GM23248 (cell line): Measurements from ENCODE around the gene RGS14. TPM values are rescaled to one million over a fixed set of nuclear protein-coding genes. Genes with fewer than 3 reads are reported as not detected.

Experiments used
- DNase-seq: peaks from one replicate; pipeline ENCODE4 v3.0.0-alpha.2; 2015
- H2AFZ ChIP-seq: fragments of 200-600 bp; sonication (generic); 2 replicates; pipeline ENCODE4 v1.6.1; 2016; ENCODE audit warnings: antibody characterized with exemption
- H3F3A ChIP-seq: fragments of 200-600 bp; sonication (generic); 2 replicates; pipeline ENCODE4 v1.6.1; 2016; ENCODE audit warnings: mild to moderate bottlenecking, antibody characterized with exemption, mixed run types; ENCODE audit not compliant: insufficient read depth
- H3K27ac ChIP-seq: fragments of 200-600 bp; sonication (generic); 2 replicates; pipeline ENCODE4 v1.5.1; 2016; ENCODE audit warnings: mild to moderate bottlenecking
- H3K27me3 ChIP-seq: fragments of 200-600 bp; sonication (generic); replicated peaks from 2 replicates; pipeline ENCODE4 v1.6.1; 2016; ENCODE audit warnings: mild to moderate bottlenecking; ENCODE audit not compliant: insufficient read depth
- H3K36me3 ChIP-seq: fragments of 200-600 bp; sonication (generic); 2 replicates; pipeline ENCODE4 v1.6.1; 2016; ENCODE audit warnings: low read depth, mild to moderate bottlenecking
- H3K4me1 ChIP-seq: fragments of 200-600 bp; sonication (generic); 2 replicates; pipeline ENCODE4 v1.6.1; 2016; ENCODE audit warnings: mild to moderate bottlenecking; ENCODE audit not compliant: insufficient read depth
- H3K4me2 ChIP-seq: fragments of 200-600 bp; sonication (generic); one replicate; pipeline ENCODE4 v1.6.1; 2016; ENCODE audit warnings: mild to moderate bottlenecking; ENCODE audit not compliant: unreplicated experiment
- H3K4me3 ChIP-seq: fragments of 200-600 bp; sonication (generic); 2 replicates; pipeline ENCODE4 v1.5.1; 2016; ENCODE audit warnings: mild to moderate bottlenecking
- H3K79me2 ChIP-seq: fragments of 200-600 bp; sonication (generic); 2 replicates; pipeline ENCODE4 v1.6.1; 2016; ENCODE audit warnings: mild to moderate bottlenecking; ENCODE audit not compliant: insufficient read depth
- H3K9ac ChIP-seq: fragments of 200-600 bp; sonication (generic); 2 replicates; pipeline ENCODE4 v1.6.1; 2016; ENCODE audit warnings: mild to moderate bottlenecking
- H3K9me2 ChIP-seq: fragments of 200-600 bp; sonication (generic); 2 replicates; pipeline ENCODE4 v1.6.1; 2016; ENCODE audit warnings: mixed run types, mild to moderate bottlenecking, moderate library complexity; ENCODE audit not compliant: insufficient read depth
- H3K9me3 ChIP-seq: fragments of 200-600 bp; sonication (generic); one replicate; pipeline ENCODE4 v1.6.1; 2017; ENCODE audit warnings: low read depth
- H4K20me1 ChIP-seq: fragments of 200-600 bp; sonication (generic); 2 replicates; pipeline ENCODE4 v1.6.0; 2016; ENCODE audit not compliant: insufficient read depth
- EZH2 ChIP-seq: fragments of 200-600 bp; sonication (generic); IDR thresholded peaks from 2 replicates; pipeline ENCODE4 v1.6.1; 2018; ENCODE audit warnings: antibody characterized with exemption, mild to moderate bottlenecking; ENCODE audit not compliant: insufficient read depth, poor library complexity, severe bottlenecking
- EZH2phosphoT487 ChIP-seq: fragments of 200-600 bp; sonication (generic); IDR thresholded peaks from 2 replicates; pipeline ENCODE4 v1.6.1; 2018; ENCODE audit warnings: antibody characterized with exemption, moderate library complexity, mild to moderate bottlenecking, low read depth; ENCODE audit not compliant: insufficient read depth
- WGBS, 2 experiments: methylation state at CpG; one replicate each; pipeline ENCODE4 v1.1.6; 2015 to 2017; ENCODE audit warnings: low lambda C conversion rate in 2 of 2, low coverage in 1 of 2; ENCODE audit errors: missing lambda C conversion rate in 2 of 2; 5-methylcytosine and 5-hydroxymethylcytosine counted together
- in situ Hi-C: fragments of 300-500 bp; cut with MboI; formaldehyde crosslinking; loops from 2 replicates; pipeline ENCODE4 v1.15.0; 2020
- polyA plus RNA-seq: library from polyadenylated mRNA; unstranded; fragments of >200 nt; fragmentation: Nextera tagmentation; extraction: Ambion mirVana; gene quantifications from 2 replicates; pipeline ENCODE4 v1.2.1, GENCODE V29; 2016
- total RNA-seq: library from RNA; depleted of rRNA; stranded (reverse); fragments of >200 nt; shearing (Covaris generic); gene quantifications from 2 replicates; pipeline ENCODE4 v1.2.3, GENCODE V29; 2014

RGS14 gene
- total and polyA plus RNA-seq, 2 experiments from 2014 or later, result 2.5 to 6.4 TPM

GRCh38 chr5:177349762-177350161 lies 8.0 kb upstream of the RGS14 start:
- H3K4me3 ChIP-seq, result peak overlapping the region; percentile 86
- no peak overlapping the region for H2AFZ ChIP-seq
- H3K27ac ChIP-seq, result no peak overlapping the region
- in situ Hi-C loops, result no loop called here
- no peaks in the 10 kb centered on the region for H3K9me2 ChIP-seq
- H3F3A ChIP-seq, result no peaks in the 10 kb centered on the region
- peaks cover 65% of the 10 kb centered on the region for H3K79me2 ChIP-seq
- H3K36me3 ChIP-seq, result no peaks in the 10 kb centered on the region; the same call in 1 of the 2 replicates
- H3K27me3 ChIP-seq, result no peaks in the 10 kb centered on the region
- H3K4me1 ChIP-seq, result peaks cover 17% of the 10 kb centered on the region
- no peak for DNase-seq
- H3K4me2 ChIP-seq, result peak overlapping the region; percentile 82
- H3K9me3 ChIP-seq, result no peaks in the 10 kb centered on the region
- 70 to 77% methylated on average over 5 of the region's 5 CpGs for WGBS, 2 experiments
- no peak for TF ChIP-seq EZH2
- no peak for TF ChIP-seq EZH2phosphoT487
- 0 out of 2 replicates have a peak overlapping the region, but pooled peaks have one; percentile 90 for H3K9ac ChIP-seq
- H4K20me1 ChIP-seq, result no peaks in the 10 kb centered on the region

DNA sequence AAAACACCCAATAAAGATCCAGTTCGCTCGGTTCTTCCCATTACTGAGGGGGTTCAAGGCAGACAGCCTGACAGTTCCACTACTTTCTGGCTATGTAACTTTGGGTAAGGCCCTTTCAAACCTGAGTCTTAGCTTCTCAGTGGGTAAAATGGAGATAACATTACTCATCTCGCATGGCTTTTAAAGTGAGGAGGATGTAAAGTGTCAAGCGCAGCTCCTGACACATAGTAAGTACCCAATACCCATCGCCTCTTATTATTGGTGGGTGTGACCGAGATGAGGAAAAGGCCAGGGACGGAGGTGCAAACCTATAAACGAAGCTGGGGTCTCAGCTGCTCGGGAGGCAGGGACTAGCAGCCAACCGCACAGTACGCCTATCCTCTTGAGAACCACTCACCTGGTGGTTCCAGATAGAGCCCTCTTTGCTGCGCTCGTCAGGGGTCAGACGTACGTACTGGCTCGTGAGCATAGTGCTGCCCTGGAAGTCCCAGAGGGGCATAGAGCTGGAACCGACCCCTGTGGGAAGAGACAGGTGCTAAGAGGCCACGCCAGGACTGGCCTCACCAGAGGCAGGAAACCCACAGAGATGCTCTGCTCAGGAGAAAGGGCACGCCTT lies 6.8 kb upstream of the RGS14 start:
- peak overlapping the region; percentile 99 for H2AFZ ChIP-seq
- WGBS, 2 experiments, result 10 to 13% methylated on average over 19 of the region's 19 CpGs
- peak overlapping the region; percentile 86 for H3K4me3 ChIP-seq
- H3K36me3 ChIP-seq, result no peaks in the 10 kb centered on the region; the same call in 1 of the 2 replicates
- no peaks in the 10 kb centered on the region for H3K9me3 ChIP-seq
- no peaks in the 10 kb centered on the region for H4K20me1 ChIP-seq
- no peak for TF ChIP-seq EZH2phosphoT487
- TF ChIP-seq EZH2, result no peak
- H3K4me1 ChIP-seq, result peaks cover 17% of the 10 kb centered on the region
- peak overlapping the region; percentile 89 for H3K27ac ChIP-seq
- no peaks in the 10 kb centered on the region for H3F3A ChIP-seq
- no peaks in the 10 kb centered on the region for H3K27me3 ChIP-seq
- peaks cover 54% of the 10 kb centered on the region for H3K79me2 ChIP-seq
- in situ Hi-C loops, result no loop called here
- peak; percentile 35 for DNase-seq
- peak overlapping the region; percentile 90 for H3K9ac ChIP-seq
- no peaks in the 10 kb centered on the region for H3K9me2 ChIP-seq
- H3K4me2 ChIP-seq, result peak overlapping the region; percentile 82

- Histone ChIP-seq H3K4me3 (peak within 1 kb of the TSS; percentile 86), H4K20me1 (no peaks in the 10 kb centered on the region), H3K4me2 (peak within 1 kb of the TSS; percentile 82), H3K27me3 (no peaks in the 10 kb centered on the region), H3K9me3 (no peaks in the 10 kb centered on the region), H3F3A (no peaks in the 10 kb centered on the region), H3K4me1 (peaks cover 17% of the 10 kb centered on the region), H3K36me3 (no peaks in the 10 kb centered on the region; the same call in 1 of the 2 replicates), H3K9ac (peak within 1 kb of the TSS; percentile 90), H3K9me2 (no peaks in the 10 kb centered on the region), H3K79me2 (peaks cover 46% of the 10 kb centered on the region), H3K27ac (peak within 1 kb of the TSS; percentile 89), H2AFZ (peak within 1 kb of the TSS; percentile 99)
- peak; percentile 98 for DNase-seq
- TF ChIP-seq EZH2phosphoT487 (no peak), EZH2 (no peak)
- WGBS, 2 experiments, result 8 to 12% methylated on average over 49 to 55 of the region's 55 CpGs
- in situ Hi-C loops, result no loop called here
Observed at GRCh38 chr5:177351392-177352329, 6.1 kb upstream of the RGS14 start, which contains the start of gene LMAN2. Gene LMAN2 (minus strand): TSS chr5:177351668. CDS start chr5:177351647, 21 bp downstream.

GRCh38 chr5:177353093-177353492 lies 4.6 kb upstream of the RGS14 start:
- H3K27ac ChIP-seq, result no peak overlapping the region
- H3K9me2 ChIP-seq, result no peaks in the 10 kb centered on the region
- TF ChIP-seq EZH2phosphoT487, result no peak
- no peak for TF ChIP-seq EZH2
- whole genome bisulfite sequencing, 2 experiments, result 81 to 88% methylated on average over 5 of the region's 5 CpGs
- H3K4me2 ChIP-seq, result no peak overlapping the region
- no peak overlapping the region for H2AFZ ChIP-seq
- no peaks in the 10 kb centered on the region for H3K9me3 ChIP-seq
- no peaks in the 10 kb centered on the region for H3F3A ChIP-seq
- H3K79me2 ChIP-seq, result peaks cover 32% of the 10 kb centered on the region
- in situ Hi-C loops, result no loop called here
- H4K20me1 ChIP-seq, result no peaks in the 10 kb centered on the region
- no peak for DNase-seq
- no peaks in the 10 kb centered on the region; the same call in 1 of the 2 replicates for H3K36me3 ChIP-seq
- no peak overlapping the region for H3K9ac ChIP-seq
- H3K4me3 ChIP-seq, result no peak overlapping the region
- peaks cover 17% of the 10 kb centered on the region for H3K4me1 ChIP-seq
- H3K27me3 ChIP-seq, result no peaks in the 10 kb centered on the region
